Forelimb muscle (tissue), 1 donor: ENCODE measurements around the gene GATA3. TPM values are rescaled to one million over a fixed set of nuclear protein-coding genes. Genes with fewer than 3 reads are reported as not detected.

Source experiments
- DNase-seq: peaks from one replicate; pipeline ENCODE4 v3.0.0-alpha.2; 2013; ENCODE audit warnings: low read depth
- polyA plus RNA-seq: library from polyadenylated mRNA; unstranded; fragments of 120-200 nt; gene quantifications from one replicate; pipeline ENCODE4 v1.2.1, GENCODE V29; 2013; ENCODE audit not compliant: insufficient read length

The GATA3 gene
- polyA plus RNA-seq, 1 donor = 0.33 TPM

GRCh38 chr10:8051109-8051821 lies 3.2 kb upstream of the GATA3 start:
- DNase-seq = no peak

GRCh38 chr10:8051851-8052257 lies 2.6 kb upstream of the GATA3 start:
- no peak for DNase-seq

GRCh38 chr10:8052341-8052955 lies 2.0 kb upstream of the GATA3 start:
- no peak for DNase-seq

- no peak for DNase-seq
These were observed 1.5 kb upstream of the GATA3 start for GRCh38 chr10:8052956-8053445.

GRCh38 chr10:8053446-8054243 lies 843 bp upstream of the GATA3 start:
- no peak for DNase-seq

- DNase-seq = no peak
These were observed 319 bp upstream of the GATA3 start for GRCh38 chr10:8054244-8054493.

- no peak for DNase-seq
These were observed 1.2 kb downstream of the GATA3 start for GRCh38 chr10:8055420-8056349.

- no peak for DNase-seq
These were observed 1.9 kb downstream of the GATA3 start for GRCh38 chr10:8056378-8056777.

- DNase-seq = no peak
These were observed 2.4 kb downstream of the GATA3 start for GRCh38 chr10:8056871-8057331.

- DNase-seq = no peak
These were observed 3.3 kb downstream of the GATA3 start for GRCh38 chr10:8057636-8058273.

- DNase-seq = no peak
These were observed 4.0 kb downstream of the GATA3 start for GRCh38 chr10:8058274-8059111.

GRCh38 chr10:8059191-8059936 lies 4.9 kb downstream of the GATA3 start:
- DNase-seq = no peak

GRCh38 chr10:8060010-8060703 lies 5.7 kb downstream of the GATA3 start:
- DNase-seq = no peak

GRCh38 chr10:8060704-8061121 lies 6.2 kb downstream of the GATA3 start:
- no peak for DNase-seq

- DNase-seq = no peak
These were observed 7.1 kb downstream of the GATA3 start for GRCh38 chr10:8061274-8062211.

- DNase-seq = no peak
These were observed 8.8 kb downstream of the GATA3 start for GRCh38 chr10:8063128-8063908.

- DNase-seq = no peak
These were observed 9.4 kb downstream of the GATA3 start for GRCh38 chr10:8063935-8064334.
